HCT116 (cell line): ENCODE data around the gene PEX11G. TPM values are rescaled to one million over a fixed set of nuclear protein-coding genes. Genes with fewer than 3 reads are reported as not detected.

Source experiments
- ATAC-seq: fragments of 200-7000 bp; cut with Tn5 transposase; 2 replicates; pipeline ENCODE4 v1.9.1; 2020; ENCODE audit warnings: mild to moderate bottlenecking, moderate library complexity
- BruUV-seq: library from RNA; stranded (reverse); fragments of 400-500 nt; replicated peaks from 2 replicates; lab custom pipeline; 2021; lab: Mats Ljungman, UMichigan
- CTCF ChIA-PET: fragments of 300-600 bp; sonication (Branson Sonifier 250); formaldehyde crosslinking; loops from one replicate; lab custom pipeline; 2021; ENCODE audit warnings: antibody characterized with exemption; lab: Charles Lee
- POLR2A ChIA-PET: fragments of 300-600, 350-600 bp; sonication (Branson Sonifier 250); formaldehyde crosslinking; loops from one replicate; lab custom pipeline; 2021; ENCODE audit warnings: antibody characterized with exemption; lab: Charles Lee
- RAD21 ChIA-PET, 2 experiments: fragments of 300-600 bp; sonication (Branson Sonifier 250); formaldehyde crosslinking; loops; one replicate each; lab custom pipeline; 2023; ENCODE audit warnings: low total read pairs in 2 of 2; ENCODE audit not compliant: uncharacterized antibody in 2 of 2, unreplicated experiment in 2 of 2, low non-redundant PET in 1 of 2; lab: Charles Lee
- DNase-seq: peaks from one replicate; pipeline ENCODE4 v3.0.0-alpha.2; 2010; ENCODE audit warnings: low read depth, low spot score
- H2AFZ ChIP-seq: fragments of 200-600 bp; shearing (Covaris generic), sonication (generic); 2 replicates; pipeline ENCODE4 v1.6.1; 2017; ENCODE audit warnings: low read depth, mixed run types, mixed read lengths, antibody characterized with exemption, low read length; ENCODE audit not compliant: poor library complexity, severe bottlenecking
- H3K27ac ChIP-seq: 2 replicates; pipeline ENCODE4 v1.5.1; 2012; ENCODE audit warnings: low read depth, low read length
- H3K27me3 ChIP-seq: fragments of 200-600 bp; sonication (generic); 2 replicates; pipeline ENCODE4 v1.6.1; 2016; ENCODE audit warnings: mixed run types, low read length, mixed read lengths; ENCODE audit not compliant: insufficient read depth
- H3K36me3 ChIP-seq, 2 experiments: fragments of 200-500 bp in 1 of 2; fragments of 200-600 bp in 1 of 2; sonication (Bioruptor generic) in 1 of 2; sonication (generic) in 1 of 2; 2 replicates each; pipeline versions ENCODE4 v1.5.1 to v1.6.1; 2014 to 2016; ENCODE audit warnings: low read length in 2 of 2, inconsistent platforms in 1 of 2, mixed read lengths in 1 of 2, mixed run types in 1 of 2; ENCODE audit not compliant: insufficient read depth in 2 of 2, control insufficient read depth in 1 of 2
- H3K4me1 ChIP-seq, 2 experiments: fragments of 200-600 bp in 1 of 2; sonication (generic) in 1 of 2; 2 replicates each; pipeline versions ENCODE4 v1.5.1 to v1.6.1; 2012 to 2017; ENCODE audit warnings: low read length in 2 of 2, inconsistent platforms in 1 of 2, mild to moderate bottlenecking in 1 of 2, mixed read lengths in 1 of 2, mixed run types in 1 of 2, moderate library complexity in 1 of 2; ENCODE audit not compliant: insufficient read depth in 2 of 2, control insufficient read depth in 1 of 2
- H3K4me2 ChIP-seq: fragments of 200-600 bp; sonication (generic); 2 replicates; pipeline ENCODE4 v1.6.1; 2017; ENCODE audit warnings: mixed run types, low read length, mixed read lengths
- H3K4me3 ChIP-seq, 2 experiments: fragments of 200-600 bp in 1 of 2; sonication (generic) in 1 of 2; replicated peaks in 1 of 2; 2 replicates each; pipeline ENCODE4 v1.5.1; 2011 to 2016; ENCODE audit warnings: low read length in 2 of 2, control low read depth in 1 of 2, low read depth in 1 of 2, mild to moderate bottlenecking in 1 of 2, mixed read lengths in 1 of 2, mixed run types in 1 of 2
- H3K79me2 ChIP-seq: fragments of 200-600 bp; sonication (generic); 2 replicates; pipeline ENCODE4 v1.6.1; 2017; ENCODE audit warnings: mild to moderate bottlenecking, mixed run types, low read length, moderate library complexity, mixed read lengths; ENCODE audit not compliant: insufficient read depth
- H3K9ac ChIP-seq: fragments of 200-600 bp; sonication (generic); 2 replicates; pipeline ENCODE4 v1.6.1; 2016; ENCODE audit warnings: low read length, mixed read lengths
- H3K9me2 ChIP-seq: fragments of 200-600 bp; sonication (generic), shearing (Covaris generic); 2 replicates; pipeline ENCODE4 v1.6.1; 2017; ENCODE audit warnings: mixed run types, mild to moderate bottlenecking, moderate library complexity; ENCODE audit not compliant: insufficient read depth
- H3K9me3 ChIP-seq, 2 experiments: fragments of 200-500 bp in 1 of 2; fragments of 200-600 bp in 1 of 2; sonication (Bioruptor generic) in 1 of 2; sonication (generic) in 1 of 2; 2 replicates each; pipeline ENCODE4 v1.6.1; 2014 to 2017; ENCODE audit warnings: low read length in 2 of 2, mixed read lengths in 2 of 2, inconsistent platforms in 1 of 2, low read depth in 1 of 2, mild to moderate bottlenecking in 1 of 2, mixed run types in 1 of 2, moderate library complexity in 1 of 2; ENCODE audit not compliant: control insufficient read depth in 1 of 2, insufficient read depth in 1 of 2
- H4K20me1 ChIP-seq: fragments of 200-600 bp; sonication (generic), shearing (Covaris generic); 2 replicates; pipeline ENCODE4 v1.6.1; 2017; ENCODE audit warnings: mixed run types, mild to moderate bottlenecking, moderate library complexity; ENCODE audit not compliant: insufficient read depth
- ELF1 ChIP-seq: IDR thresholded peaks from 2 replicates; pipeline ENCODE4 v1.6.1; 2012; ENCODE audit warnings: low read depth, borderline replicate concordance
- EZH2 ChIP-seq: fragments of 200-600 bp; sonication (generic); IDR thresholded peaks from 2 replicates; pipeline ENCODE4 v1.6.1; 2017; ENCODE audit warnings: antibody characterized with exemption, mixed run types
- EZH2phosphoT487 ChIP-seq: fragments of 200-600 bp; IDR thresholded peaks from 2 replicates; pipeline ENCODE4 v1.6.1; 2018; ENCODE audit warnings: antibody characterized with exemption, borderline replicate concordance
- MAX ChIP-seq: IDR thresholded peaks from 2 replicates; pipeline ENCODE4 v1.6.1; 2012
- POLR2AphosphoS5 ChIP-seq: IDR thresholded peaks from 2 replicates; pipeline ENCODE4 v1.6.1; 2011; ENCODE audit warnings: mild to moderate bottlenecking, low read depth, low read length, moderate library complexity
- REST ChIP-seq: IDR thresholded peaks from 2 replicates; pipeline ENCODE4 v1.6.1; 2012; ENCODE audit warnings: low read depth
- SIN3A ChIP-seq: IDR thresholded peaks from 2 replicates; pipeline ENCODE4 v1.6.1; 2012; ENCODE audit warnings: low read depth
- TCF7L2 ChIP-seq: IDR thresholded peaks from 2 replicates; pipeline ENCODE4 v1.7.0; 2011; ENCODE audit warnings: borderline replicate concordance, inconsistent platforms; ENCODE audit not compliant: insufficient read depth, insufficient read length; ENCODE audit errors: extremely low read depth
- YY1 ChIP-seq: IDR thresholded peaks from 2 replicates; pipeline ENCODE4 v1.6.1; 2011; ENCODE audit warnings: low read length, low read depth, moderate library complexity, mild to moderate bottlenecking; ENCODE audit not compliant: insufficient replicate concordance; ENCODE audit errors: extremely low read depth
- ZBTB33 ChIP-seq: IDR thresholded peaks from 2 replicates; pipeline ENCODE4 v1.6.1; 2011; ENCODE audit warnings: mild to moderate bottlenecking, low read length, moderate library complexity; ENCODE audit not compliant: insufficient replicate concordance; ENCODE audit errors: extremely low read depth
- intact Hi-C: fragments of 100-400 bp; cut with micrococcal nuclease; formaldehyde crosslinking; loops from 2 replicates; pipeline ENCODE4 v1.10.0; 2022
- total RNA-seq: library from RNA; stranded (reverse); gene quantifications from one replicate; pipeline ENCODE4 v1.2.1, GENCODE V29; 2021; ENCODE audit not compliant: unreplicated experiment

PEX11G gene
- total RNA-seq, 1 experiment from 2014 or later, result 6.4 TPM

GRCh38 chr19:7524523-7524922, 35.7 kb upstream of the PEX11G start:
- Histone ChIP-seq H3K27me3 (no peaks in the 10 kb centered on the region), H3K36me3 (no peaks in the 10 kb centered on the region), H4K20me1 (no peaks in the 10 kb centered on the region), H3K79me2 (peaks cover 4% of the 10 kb centered on the region; the same call in 1 of the 2 replicates), H3K9me3 (no peaks in the 10 kb centered on the region), H3K9me2 (no peaks in the 10 kb centered on the region), H3K4me2 (no peak overlapping the region), H3K27ac (no peak overlapping the region), H3K4me3 (no peak overlapping the region), H3K9ac (no peak overlapping the region), H3K4me1 (peaks cover 11 to 17% of the 10 kb centered on the region in 2 experiments; a peak in 3 of 4 replicates), H2AFZ (no peak overlapping the region)
- POLR2A ChIA-PET, result no interaction called here
- CTCF ChIA-PET, result no interaction called here
- BruUV-seq, result no TSS peak
- RAD21 ChIA-PET, result no interaction called here
- TF ChIP-seq SIN3A, result no peak
- TF ChIP-seq MAX, result no peak
- no peak for TF ChIP-seq EZH2
- TF ChIP-seq POLR2AphosphoS5, result no peak
- no peak for TF ChIP-seq REST
- no peak for TF ChIP-seq TCF7L2
- no peak for TF ChIP-seq YY1
- no peak for TF ChIP-seq EZH2phosphoT487
- TF ChIP-seq ELF1, result no peak
- TF ChIP-seq ZBTB33, result no peak
- DNase-seq, result no peak
- no peak for ATAC-seq
- intact Hi-C loops, result no loop called here
